NCI-H524 (cell line): ENCODE measurements around the gene MANSC4.

Experiments
- DNase-seq, 2 experiments: peaks; one replicate each; lab custom pipeline; 2025; lab: John Stamatoyannopoulos, UW

MANSC4 gene

DNA sequence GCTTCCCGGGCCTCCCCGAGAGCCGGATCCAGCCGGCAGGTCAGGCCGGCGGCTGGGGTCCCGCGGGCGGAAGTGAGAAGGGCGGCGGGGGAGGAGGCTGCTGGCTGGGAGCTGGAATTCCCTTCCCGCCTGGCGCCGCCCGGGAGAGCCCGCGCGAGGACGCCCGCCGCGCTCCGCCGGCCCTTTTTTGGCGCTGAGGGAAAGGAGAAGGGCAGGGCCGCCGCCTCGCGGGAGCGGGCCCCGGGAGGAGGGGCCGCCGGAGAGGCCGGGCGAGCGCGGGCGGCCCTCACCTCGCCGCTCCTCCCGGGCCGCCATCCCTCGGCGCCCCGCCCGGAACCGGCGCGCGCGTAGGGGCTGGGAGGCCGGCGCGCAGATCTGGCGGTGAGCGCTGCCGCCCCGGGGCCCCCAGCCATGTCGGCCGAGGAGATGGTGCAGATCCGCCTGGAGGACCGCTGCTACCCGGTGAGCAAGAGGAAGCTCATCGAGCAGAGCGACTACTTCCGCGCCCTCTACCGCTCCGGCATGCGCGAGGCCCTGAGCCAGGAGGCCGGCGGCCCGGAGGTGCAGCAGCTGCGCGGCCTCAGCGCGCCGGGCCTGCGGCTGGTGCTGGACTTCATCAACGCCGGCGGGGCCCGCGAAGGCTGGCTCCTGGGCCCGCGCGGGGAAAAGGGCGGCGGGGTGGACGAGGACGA lies at the start of gene MANSC4, which contains the start of gene KLHL42:
Gene MANSC4 (minus strand): TSS at position 317 of the 692 bp plus-strand sequence. CDS start 8,960 bp downstream, outside the sequence.
Gene KLHL42 (plus strand): TSS at position 314 of the 692 bp plus-strand sequence. CDS start 98 bp downstream, at position 412.
- peak in 1 of 2 experiments; percentile 52 for DNase-seq

DNA sequence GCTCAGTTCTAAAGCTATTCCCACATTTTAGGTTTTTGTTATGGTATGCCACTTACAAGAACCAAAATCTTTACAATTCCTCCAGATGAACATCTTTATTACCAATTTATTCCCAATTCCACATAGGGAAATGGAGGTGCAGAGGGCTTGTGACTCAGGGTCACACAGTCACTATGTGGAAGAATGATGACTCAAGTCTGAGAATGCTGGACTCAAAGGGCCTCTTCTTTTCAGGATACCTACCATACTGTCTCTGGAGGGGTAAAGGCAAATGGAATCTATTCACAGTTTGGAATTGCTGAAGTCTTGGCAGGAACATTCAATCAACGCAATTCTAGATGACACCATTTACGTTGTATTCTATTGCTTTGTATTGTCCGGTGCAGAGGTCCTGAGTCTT lies 48.2 kb upstream of the MANSC4 start:
- no peak for DNase-seq

DNA sequence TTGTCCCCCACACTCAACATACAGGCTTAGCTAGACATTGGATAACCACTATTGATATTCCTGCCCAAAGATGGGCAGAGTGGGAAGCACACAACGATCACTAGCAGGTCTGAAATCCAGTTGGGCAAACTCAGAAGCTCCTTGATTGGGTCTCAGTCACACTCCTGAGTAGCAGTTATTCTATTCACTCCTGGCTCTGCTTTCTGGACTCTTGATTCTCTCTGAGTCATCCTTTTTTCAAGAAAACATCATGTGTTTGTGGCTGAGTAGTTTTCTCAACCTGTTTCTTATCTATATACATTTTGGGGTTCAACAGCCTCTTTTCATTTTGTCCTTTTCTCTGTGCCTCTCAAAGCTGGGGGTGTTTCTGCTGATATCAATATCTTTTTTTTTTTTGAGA lies 46.0 kb upstream of the MANSC4 start:
- DNase-seq: no peak

DNA sequence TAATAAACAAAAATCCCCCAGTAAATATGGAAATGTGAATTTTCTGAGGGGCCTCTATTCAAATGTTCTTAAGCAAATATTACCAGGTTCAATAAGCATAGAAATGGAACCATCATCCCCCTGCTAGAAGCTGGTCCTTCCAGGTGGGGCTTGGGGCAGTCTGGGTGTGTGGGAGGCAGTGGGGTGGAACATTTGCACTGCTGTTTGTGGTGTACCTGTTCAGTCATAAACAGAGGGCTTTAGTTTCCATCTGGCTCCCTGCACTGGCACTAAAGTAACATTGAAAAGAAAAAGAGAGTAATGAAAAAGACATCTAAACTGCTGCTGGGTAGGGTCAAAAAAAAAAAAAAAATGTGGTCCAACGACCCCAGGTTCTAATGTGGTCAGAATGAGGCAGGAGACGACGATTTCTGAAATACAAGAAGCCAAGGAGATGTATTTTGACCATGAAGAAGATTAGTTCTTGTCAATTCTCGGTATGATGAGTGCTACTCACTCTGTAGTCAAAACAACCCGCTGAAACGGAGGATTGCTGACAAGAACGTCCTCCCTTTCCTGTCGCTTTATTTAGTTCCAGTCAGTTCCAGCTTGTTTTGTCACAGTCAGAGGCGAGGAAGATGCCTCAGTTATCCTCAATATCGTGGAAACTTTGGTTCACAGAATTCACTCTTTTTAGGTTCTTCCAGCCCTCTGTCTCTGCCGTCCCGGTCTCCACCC lies 44.2 kb upstream of the MANSC4 start:
- DNase-seq: no peak

DNA sequence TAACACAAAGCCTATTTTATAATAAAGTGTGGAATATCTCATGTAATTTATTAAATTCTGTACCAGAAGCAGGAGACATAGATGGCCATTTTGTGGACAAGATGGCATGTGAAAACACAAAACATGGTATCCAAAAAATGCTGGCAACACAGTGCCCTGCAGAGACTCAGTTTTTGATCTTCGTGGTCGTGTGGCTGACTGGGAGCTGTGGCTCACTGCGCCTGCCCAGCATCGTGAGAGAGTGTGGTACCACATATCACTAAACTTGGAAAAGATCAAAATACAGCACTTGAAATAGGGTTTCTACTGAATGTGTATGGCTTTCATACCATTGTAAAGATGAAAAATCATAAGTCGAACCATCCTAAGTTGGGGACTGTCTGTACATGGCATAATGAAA lies 43.0 kb upstream of the MANSC4 start:
- DNase-seq: no peak

DNA sequence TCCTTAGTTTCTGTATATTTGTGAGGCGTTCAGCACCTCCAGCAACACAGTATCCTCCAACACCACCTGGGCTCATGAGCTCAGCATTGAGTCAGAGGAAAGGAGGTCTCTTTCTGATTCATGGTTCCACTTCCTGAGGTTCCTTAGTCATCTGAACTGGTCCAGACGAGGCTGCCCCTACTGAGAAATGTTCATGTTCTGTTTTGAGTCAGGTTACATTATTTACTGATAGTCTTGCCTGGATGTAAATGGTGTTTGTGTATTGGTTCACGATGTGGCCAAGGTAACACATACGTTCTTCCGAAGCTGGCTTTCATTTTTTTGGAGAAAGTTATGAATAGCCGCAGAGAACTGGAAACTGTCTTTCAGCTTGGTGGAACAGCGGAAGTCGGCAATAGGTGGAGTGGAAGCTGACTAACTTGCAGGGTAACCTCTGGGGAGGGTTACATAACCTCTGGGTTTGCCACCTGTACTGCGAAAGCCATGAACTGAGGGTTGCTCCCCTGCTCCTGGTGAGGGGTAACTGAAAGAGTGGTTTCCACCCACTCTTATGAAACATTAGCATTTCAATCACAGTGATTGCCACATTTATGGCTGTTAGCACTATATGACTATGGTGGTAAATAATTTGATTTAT lies 42.2 kb upstream of the MANSC4 start:
- DNase-seq: no peak

DNA sequence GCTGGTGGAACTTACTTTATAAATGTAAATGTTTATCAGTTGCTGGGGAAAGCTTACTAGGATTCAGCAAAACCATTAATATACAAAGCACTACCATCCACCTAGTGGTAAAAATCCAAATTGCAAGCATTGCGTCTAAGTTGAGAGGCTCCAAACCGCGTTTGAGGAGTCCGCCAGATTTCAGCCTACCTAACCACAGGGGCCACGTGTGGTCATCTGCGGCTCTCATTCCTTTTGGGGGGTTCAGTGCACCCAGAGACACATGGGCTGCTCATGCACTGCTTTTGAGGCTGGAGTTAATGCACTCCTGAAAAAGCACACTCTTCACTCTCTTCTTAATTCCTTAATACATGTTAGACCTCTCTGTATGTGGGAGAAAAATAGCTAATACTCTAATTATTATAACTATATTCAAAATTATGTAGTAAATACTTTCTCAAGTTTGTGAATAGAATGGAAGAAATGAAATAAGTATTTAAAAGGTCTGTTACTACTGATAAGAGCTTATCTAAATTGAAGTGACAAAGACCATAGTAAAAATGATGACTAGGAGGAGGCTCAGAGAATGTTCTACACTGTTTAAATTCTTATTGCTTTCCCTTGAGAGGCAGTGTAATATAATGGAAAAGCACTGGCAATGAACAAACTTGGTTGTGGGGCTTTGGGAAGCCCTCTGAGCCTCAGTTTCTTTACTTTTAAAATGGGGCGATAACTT lies 41.4 kb upstream of the MANSC4 start:
- peak; percentile 25 to 66 for DNase-seq

DNA sequence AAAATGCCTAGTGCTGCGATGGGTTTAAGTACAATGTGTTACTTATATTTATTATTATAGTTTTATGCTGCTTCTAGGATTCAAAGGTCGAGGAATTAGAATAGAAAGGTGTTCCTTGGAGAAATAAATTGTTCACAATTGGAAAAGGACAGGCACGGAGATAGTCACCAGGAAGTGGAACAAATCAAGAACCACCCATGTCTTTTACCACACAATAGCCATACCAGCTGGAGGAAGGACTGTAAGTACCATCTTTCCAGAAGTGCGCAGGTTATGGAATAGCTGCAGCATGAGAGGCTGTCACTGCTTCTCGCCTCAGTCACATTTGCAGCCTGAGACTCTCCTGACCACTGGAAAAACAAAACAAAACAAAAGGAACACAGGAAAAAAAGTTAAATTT lies 40.5 kb upstream of the MANSC4 start:
- DNase-seq: no peak

DNA sequence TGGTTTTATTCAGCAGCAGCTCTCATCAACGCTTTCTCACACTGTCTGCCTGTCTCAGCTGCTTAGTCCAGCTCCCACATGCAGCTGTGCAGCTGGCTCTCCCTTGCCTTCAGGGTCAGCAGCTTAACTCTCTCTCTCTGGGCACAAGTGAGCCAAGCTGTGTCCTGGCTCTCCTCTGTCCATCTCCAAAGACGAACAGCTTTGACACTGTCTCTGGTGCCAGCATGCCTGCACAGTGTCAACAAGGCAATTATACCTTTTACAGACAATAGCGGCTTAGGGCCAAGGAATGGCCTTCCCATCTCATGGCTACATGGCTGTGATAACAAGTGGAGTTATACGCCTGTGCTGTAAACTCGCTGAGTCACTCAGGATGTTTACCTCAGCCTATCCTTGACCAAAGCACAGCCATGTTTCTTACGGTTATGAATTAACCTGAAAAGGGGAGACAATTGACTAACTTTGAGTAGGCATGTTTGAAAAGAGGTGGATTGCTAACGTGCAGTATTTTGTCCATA lies 38.4 kb upstream of the MANSC4 start:
- peak in 1 of 2 experiments; percentile 6 for DNase-seq

DNA sequence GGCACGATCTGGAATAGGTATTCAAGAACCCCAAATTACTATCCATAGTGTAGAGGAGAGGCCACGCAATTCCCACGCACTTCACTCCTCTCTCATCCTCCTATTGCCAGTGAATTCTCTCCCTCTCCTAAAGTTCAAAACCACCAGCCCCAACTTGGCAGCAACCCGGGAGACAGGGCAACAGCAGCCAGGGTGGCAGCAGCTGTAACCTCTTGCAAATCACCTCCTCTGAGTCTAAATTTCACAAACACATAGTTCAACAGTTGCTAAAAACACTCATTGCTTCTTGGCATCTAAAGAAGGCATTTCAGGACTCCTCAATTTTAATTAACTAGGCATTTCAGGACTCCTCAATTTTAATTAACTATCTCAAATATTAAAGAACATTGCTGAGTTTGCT lies 37.7 kb upstream of the MANSC4 start:
- no peak for DNase-seq

DNA sequence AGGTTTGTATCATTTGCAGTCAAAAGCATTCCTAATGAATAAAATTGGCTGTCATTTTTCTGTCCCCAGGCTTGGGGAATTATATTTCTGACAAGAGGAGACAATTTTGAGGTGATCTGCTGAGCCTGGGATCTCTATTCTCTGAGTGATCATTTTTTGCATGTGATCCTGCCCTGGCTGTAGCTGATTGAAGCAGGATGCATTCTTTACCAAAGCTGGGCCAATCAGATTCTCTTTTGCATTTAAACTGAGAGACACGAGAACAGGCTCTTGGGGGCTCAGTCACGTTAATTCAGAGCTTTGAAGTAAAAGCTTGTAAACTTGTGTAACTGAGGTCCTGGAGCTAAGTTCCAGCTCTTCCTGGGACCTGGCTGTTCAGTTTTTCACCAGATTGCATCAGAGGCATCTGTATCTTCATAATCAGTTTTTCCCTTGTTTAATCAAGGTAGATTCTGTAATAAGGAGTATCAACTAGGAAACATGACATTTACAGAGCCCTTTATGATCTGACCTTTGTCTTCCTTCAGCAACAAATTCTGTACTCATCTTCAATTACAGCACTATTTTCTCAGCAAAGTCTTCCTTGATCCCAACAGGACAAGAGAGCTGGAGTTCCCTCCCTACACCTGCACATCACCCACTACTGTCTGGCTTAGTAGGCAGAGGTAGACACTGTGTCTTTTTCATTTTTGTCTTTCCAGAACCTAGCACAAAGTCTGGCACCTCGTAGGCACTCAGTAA lies 35.0 kb upstream of the MANSC4 start:
- no peak for DNase-seq

DNA sequence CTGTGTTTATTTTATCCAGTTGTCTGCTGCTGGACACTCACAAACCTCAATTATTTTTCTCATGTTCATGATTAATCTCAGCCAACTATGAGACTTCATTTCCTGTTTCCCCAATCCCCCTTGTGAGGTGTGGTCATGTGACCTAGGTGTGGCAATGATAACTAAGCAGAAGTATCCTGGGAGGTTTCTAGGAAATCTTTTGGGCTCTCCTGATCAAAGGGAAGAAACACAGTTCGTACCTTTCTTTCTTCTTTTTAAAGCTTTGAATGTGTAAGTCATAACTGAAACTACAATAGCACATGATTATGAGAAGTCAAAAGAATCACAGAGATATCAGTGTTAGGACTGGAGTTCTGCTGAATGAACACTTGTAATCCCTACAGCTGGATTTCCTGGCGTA lies 34.4 kb upstream of the MANSC4 start:
- DNase-seq: no peak

DNA sequence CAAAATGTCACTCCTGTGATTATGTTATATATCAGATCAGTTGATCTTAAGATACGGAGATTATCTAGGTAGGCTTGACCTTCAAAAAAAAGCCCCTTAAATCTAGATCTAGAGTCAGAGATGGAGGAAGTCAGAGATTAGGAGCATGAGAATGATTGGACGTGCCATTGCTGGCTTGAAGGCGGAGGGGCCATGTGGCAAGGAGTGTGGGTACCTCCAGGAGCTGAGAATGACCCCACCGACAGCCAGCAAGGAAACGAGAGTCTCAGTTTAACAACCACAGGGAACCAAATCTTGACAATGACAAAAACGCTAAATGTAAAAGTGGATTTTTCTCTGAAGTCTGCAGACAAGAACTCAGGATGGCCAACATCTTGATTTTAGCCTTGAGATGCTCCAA lies 32.5 kb upstream of the MANSC4 start:
- no peak for DNase-seq

DNA sequence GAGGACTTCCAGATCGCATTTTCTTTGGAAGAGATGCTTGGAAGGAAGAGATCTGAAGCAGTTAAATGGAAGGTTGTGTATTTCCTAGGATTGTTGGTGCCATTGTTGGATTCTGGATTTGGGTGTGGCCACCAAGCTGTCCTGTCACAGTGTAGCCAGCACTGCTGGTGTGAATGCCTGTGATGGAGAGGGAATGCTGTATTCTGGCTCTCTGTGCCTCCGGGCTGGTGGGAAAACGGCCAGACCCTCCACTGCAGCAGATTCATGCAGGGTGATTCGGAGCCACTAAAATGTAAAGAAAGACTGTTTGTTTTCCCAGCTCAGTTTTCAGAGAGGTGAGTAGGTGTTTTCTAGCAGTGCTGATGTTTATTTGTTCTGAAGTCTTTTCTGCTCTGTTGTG lies 30.7 kb upstream of the MANSC4 start:
- no peak for DNase-seq

DNA sequence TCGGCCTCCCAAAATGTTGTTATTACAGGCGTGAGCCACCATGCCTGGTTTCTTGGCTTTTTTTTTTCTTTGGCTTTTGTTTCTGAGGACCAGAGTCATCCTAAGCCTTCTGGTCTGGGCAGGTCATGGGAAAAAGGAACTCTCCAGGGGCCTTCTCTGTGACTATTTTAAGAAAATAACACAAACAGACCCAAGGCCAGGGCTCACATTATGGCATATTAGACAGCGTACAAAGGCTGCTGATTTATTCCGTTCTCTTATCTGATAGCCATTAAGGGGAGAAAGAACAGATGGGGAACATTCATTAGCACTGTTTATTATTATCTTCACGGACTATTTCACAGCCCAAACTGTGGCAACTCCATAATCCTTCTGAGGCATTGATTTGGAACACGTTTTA lies 28.8 kb upstream of the MANSC4 start:
- DNase-seq: peak; percentile 56 to 74

DNA sequence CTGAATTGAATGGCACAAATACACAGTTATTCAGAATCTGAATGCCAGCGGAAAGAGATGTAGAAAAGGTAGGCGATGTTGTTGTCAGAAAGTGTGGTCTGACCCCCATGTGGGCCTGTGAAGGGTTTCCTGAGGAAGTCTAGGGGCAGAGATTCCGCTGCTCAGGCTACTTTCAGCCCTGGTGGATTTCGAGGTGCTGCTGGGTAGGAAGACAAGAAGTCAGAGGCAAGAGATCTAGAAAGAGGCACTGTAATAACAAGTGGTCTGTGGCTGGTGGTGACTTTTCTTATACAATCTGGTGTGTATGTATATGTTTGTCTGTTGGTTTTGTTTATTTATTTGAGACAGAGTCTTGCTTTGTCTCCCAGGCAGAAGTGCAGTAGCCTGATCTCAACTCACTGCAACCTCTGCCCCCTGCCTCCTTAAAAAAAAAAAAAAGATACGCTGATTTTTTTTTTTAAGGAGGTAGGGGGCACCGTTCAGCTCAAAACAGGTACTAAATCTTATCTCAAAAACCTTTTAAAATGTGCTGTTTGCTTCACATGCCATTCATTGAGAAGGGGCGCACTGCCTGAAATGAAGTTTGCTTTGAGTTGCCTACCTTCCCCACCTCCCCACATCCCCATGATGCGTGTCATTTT lies 27.1 kb upstream of the MANSC4 start:
- DNase-seq: no peak

DNA sequence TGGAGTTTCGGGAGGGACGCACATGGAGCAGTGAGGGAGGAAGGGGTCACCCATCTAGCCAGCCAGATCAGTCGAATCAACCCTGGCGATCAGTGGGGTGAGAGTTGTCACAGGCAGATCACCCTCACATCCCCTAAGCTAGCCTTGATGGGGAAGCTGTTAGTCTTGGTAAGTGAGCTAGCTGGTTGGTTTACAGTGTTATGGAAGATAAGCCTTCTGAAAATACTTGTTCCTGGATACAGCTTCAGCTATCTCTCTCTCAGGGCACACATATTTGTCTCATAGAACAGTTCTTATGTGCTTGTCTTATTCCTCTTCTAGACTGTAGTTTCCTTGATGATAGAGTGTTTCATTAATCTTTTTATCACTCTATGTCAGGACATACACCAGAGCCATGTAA lies 26.2 kb upstream of the MANSC4 start:
- DNase-seq: no peak

DNA sequence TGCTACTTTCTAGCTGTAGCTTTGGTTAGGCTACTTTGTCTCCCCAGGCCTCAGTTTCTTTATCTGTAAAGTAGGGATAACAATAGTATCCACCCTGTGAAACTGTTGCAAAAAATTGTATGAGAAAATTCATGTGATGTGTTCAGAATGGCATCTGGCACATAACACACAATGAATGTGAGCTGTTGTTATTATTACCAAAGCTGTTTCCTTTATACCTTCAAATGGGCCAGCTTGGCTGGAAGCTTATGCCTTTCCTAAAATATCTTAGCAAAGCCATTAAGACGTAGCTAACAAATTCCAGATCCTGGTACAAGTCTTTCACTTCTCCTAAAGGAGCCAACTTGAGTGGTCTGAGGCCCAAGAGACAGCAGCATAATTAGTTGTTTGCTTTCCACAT lies 25.2 kb upstream of the MANSC4 start:
- no peak for DNase-seq

DNA sequence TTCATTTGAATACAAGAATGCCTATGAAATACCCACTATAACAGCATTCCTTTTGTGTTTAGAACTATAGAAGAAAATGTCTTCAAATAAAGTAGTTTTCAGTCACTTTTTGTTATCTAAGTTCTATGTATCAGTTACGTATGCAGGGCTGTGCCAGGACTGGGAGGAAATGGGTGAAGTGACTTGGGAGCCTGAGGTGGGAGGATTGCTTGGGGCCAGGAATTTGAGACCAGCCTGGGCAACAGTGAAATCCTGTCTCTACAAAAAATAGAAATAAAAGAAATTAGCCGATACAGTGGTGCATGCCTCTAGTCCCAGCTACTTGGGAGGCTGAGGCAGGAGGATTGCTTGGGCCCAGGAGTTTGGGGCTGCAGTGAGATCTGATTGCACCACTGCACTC lies 22.9 kb upstream of the MANSC4 start:
- DNase-seq: no peak

DNA sequence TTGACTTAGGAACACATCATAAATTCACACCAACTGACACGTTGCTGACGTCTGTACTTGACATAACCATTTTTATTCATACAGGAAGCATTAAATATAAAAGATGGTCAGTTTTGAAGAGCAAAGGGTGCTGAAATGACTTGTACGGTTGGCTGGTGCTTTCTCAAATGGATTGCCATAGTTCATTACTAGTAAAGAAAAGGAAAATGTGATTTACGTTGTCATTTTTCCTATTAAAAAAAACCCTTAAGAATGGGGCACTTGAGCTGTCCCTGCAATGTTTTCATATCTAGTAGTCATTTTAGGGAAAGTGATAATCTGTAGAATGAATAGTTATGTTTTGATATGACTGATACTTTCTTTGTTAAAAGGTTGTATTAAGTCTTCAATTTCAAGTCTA lies 22.5 kb upstream of the MANSC4 start:
- DNase-seq: no peak

DNA sequence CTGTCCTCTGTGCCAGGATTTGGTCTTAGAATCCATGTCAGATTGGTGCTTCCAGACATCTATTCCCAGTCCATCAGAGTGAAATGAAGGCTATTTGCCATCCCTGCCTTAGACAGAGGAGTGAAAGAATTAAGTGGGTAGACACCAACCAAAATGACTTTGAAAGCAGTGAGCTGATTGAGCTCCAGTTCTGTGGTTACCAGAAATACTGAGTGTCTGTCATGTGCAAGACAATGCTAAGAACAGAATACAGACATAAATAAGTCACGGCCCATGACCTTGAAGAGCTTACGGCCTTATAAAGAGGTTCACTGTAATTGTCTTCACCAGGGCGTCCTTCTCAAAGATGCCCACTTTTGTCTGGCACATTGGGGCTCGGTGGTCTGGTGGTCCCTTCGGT lies 21.6 kb upstream of the MANSC4 start:
- DNase-seq: no peak
